Nucleus accumbens (tissue), 56 donors: ENCODE measurements around the gene KRTAP5-8.
A peak's percentile ranks its signal among the peaks of the same experiment; 100 is the strongest.
"Not testable (repeated sequence)": the region's sequence is repeated elsewhere in the genome, so short reads cannot be mapped to it uniquely, and the experiment has no call there.

Source experiments
- DNase-seq, 56 donors: peaks; one replicate each; lab custom pipeline; 2025; lab: John Stamatoyannopoulos, UW

Gene KRTAP5-8

GRCh38 chr11:71568704-71569349 is 31.0 kb downstream of the KRTAP5-8 start:
- peak in 2 of 56 donors; percentile 13 to 33 for DNase-seq

DNA sequence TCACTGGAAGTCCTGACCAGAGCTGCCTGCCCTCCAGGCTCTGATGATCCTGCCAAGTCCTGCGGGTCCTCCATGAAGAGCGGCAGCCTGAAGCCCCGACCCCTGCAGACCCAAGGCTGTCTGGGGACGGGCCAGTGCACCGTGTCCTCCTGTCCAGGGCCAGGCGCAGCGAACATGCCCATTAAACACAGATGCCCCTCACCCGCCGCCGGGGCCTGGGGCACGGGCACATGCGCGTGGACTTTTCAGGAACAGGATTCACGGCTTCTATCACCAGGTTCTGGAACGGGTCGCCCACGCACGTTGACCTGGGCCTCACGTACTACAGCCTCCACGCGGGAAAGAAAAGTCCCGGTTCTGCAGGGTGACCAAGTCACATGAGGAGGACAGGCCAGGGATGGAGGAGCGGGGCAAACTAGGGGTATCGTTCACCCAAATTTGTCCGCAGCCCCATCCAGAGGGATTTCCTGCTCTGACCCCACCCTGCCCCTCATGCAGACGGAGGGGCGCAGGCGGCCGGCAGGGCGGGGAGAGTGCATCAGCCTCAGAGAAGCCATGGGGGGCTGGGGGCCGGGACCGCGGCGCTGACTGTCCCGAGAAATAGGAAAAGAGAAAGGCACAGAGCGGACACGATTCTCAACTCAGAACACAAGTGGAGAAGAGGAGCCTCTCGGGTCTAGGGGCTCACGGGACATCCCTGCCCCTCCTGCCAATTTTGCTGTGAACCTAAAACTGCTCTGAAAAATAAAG is 33.5 kb downstream of the KRTAP5-8 start:
- DNase-seq = not testable (repeated sequence)

- no peak for DNase-seq
These were observed 35.0 kb downstream of the KRTAP5-8 start for GRCh38 chr11:71572811-71573210.

- DNase-seq = no peak
These were observed 36.6 kb downstream of the KRTAP5-8 start for GRCh38 chr11:71574418-71574817.

- DNase-seq = no peak
These were observed 38.0 kb downstream of the KRTAP5-8 start for GRCh38 chr11:71575723-71576424.

DNA sequence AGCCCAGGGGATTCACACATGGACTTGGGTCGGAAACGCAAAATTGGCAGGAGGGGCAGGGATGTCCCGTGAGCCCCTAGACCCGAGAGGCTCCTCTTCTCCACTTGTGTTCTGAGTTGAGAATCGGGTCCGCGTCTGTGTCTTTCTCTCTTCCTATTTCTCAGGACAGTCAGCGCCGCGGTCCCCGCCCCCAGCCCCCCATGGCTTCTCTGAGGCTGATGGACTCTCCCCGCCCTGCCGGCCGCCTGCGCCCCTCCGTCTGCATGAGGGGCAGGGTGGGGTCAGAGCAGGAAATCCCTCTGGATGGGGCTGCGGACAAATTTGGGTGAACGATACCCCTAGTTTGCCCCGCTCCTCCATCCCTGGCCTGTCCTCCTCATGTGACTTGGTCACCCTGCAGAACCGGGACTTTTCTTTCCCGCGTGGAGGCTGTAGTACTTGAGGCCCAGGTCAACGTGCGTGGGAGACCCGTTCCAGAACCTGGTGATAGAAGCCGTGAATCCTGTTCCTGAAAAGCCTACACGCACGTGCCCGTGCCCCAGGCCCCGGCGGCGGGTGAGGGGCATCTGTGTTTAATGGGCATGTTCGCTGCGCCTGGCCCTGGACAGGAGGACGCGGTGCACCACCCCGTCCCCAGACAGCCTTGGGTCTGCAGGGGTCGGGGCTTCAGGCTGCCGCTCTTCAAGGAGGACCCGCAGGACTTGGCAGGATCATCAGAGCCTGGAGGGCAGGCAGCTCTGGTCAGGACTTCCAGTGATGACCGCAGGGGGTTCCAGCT is 39.1 kb downstream of the KRTAP5-8 start:
- DNase-seq = not testable (repeated sequence)

GRCh38 chr11:71577469-71578004 is 39.7 kb downstream of the KRTAP5-8 start:
- DNase-seq = no peak

DNA sequence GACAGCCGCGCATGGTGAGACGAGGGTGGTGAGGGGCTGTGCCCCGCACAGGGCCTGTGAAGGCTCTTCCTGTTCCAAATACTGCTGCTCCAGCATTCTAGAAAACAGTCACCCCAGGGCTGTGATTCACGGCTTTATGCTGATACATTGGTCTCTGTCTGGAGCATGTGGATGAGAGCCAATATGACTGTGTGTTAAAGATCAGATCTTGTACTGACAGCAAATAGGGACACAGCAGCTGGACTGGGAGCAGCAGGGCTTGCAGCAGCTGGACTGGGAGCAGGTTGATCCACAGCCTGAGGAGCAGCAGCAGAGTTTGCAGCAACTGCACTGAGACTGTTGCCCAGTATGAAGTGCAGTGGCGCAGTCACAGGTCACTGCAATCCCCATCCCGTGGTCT is 41.7 kb downstream of the KRTAP5-8 start:
- not testable (repeated sequence) for DNase-seq

GRCh38 chr11:71580057-71581003 is 42.5 kb downstream of the KRTAP5-8 start:
- peak in 35 of 56 donors; percentile 3 to 71 (median 28) for DNase-seq

GRCh38 chr11:71581826-71582225 is 44.0 kb downstream of the KRTAP5-8 start:
- no peak for DNase-seq

DNA sequence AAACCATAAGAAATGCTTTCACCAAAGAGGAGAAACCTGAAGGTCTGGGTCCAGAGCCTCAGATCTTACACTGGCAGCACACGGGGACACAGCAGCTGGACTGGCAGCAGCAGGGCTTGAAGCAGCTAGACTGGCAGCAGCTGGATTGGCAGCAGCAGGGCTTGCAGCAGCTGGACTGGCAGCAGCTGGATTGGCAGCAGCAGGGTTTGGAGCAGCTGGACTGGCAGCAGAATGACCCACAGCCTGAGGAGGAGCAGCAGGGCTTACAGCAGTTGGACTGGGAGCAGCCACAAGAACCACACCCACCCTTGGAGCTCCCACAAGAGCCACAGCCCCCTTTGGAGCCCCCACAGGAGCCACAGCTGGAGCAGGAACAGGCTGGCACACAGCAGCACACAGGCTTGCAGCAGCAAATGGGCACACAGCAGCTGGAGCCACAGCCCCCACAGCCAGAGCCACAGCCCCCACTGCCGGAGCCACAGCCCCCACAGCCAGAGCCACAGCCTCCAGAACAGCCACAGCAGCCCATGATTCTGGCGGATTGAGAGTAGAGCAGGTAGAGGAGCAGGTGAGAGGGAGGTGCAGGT is 44.6 kb downstream of the KRTAP5-8 start, which contains the start of gene KRTAP5-11:
TSS of gene KRTAP5-11 (minus strand) at position 567 of the 587 bp plus-strand sequence. CDS start at position 529, 38 bp downstream.
- DNase-seq = no peak

GRCh38 chr11:71582969-71583368 is 45.1 kb downstream of the KRTAP5-8 start:
- DNase-seq = not testable (repeated sequence)

DNA sequence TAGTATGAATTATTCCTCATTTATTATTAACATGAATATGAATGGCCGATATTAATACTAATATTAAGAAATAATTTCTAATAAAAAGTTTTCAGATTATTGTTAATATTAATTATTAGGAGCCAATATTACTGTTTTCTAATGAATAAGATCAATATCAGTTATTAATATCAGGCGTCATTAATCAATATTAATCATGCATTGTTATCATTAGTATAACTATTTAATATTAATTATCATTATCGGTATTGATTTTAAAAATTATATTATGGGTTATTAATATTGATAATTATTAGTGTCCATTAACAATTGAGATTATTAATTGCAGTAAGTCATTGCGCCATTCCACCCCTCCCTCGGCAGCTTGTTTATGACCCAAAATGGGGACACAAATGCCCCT is 47.8 kb downstream of the KRTAP5-8 start:
- not testable (repeated sequence) for DNase-seq

DNA sequence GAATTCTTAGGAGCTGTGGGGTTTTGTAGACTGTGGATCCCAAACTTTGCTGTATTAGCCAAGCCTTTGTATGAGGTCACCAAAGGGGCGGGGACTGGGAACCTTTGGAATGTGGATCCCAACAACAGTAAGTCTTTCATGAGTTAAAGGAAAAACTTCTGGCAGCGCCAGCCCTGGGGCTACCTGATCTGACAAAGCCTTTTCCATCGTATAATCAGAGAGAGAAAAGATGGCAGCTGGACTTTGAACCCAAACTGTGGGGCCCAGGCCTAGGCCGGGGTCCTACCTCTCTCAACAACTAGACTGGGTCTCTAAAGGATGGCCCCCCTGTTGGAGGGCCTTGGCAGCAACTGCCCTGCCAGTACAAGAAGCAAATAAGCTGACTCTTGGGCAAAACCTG is 50.5 kb downstream of the KRTAP5-8 start:
- DNase-seq = not testable (repeated sequence)
